Neural cell (in vitro differentiated cells): ENCODE data around the gene HPSE2.

Source experiments
- POLR2AphosphoS5 ChIP-seq: IDR thresholded peaks from 2 replicates; pipeline ENCODE4 v1.6.1; 2012
- TAF1 ChIP-seq: IDR thresholded peaks from 2 replicates; pipeline ENCODE4 v1.6.1; 2012; ENCODE audit warnings: low read depth
- TF ChIP-seq, protein P1 (sequence below): fragments of 450-650 bp; IDR thresholded peaks from 2 replicates; pipeline ENCODE4 v1.5.1; 2014; ENCODE audit warnings: antibody characterized with exemption, mild to moderate bottlenecking, moderate library complexity; ENCODE audit not compliant: poor library complexity, severe bottlenecking

DNA sequence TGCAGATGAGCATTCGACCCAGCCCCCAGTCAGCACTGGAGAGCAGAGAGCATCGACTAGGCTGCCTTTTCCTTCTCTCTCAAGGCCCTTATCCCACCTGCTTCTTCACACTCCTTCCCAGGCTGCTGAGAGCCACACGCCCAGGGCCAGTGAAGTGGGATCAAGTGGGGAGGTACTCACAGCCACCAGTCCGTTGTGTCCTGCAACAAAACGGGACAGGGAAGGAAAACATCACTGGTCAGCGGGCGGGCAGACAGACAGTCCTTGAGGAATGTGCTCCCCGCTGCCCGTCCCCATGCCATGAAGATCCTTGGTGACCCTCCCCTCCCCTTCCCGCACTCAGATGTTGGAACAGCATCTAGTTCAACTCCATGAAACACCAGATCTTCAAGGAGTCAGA lies 824.9 kb downstream of the HPSE2 start:
- no peak for TF ChIP-seq POLR2AphosphoS5
- TF ChIP-seq TAF1: no peak
- TF ChIP-seq, protein P1, sequence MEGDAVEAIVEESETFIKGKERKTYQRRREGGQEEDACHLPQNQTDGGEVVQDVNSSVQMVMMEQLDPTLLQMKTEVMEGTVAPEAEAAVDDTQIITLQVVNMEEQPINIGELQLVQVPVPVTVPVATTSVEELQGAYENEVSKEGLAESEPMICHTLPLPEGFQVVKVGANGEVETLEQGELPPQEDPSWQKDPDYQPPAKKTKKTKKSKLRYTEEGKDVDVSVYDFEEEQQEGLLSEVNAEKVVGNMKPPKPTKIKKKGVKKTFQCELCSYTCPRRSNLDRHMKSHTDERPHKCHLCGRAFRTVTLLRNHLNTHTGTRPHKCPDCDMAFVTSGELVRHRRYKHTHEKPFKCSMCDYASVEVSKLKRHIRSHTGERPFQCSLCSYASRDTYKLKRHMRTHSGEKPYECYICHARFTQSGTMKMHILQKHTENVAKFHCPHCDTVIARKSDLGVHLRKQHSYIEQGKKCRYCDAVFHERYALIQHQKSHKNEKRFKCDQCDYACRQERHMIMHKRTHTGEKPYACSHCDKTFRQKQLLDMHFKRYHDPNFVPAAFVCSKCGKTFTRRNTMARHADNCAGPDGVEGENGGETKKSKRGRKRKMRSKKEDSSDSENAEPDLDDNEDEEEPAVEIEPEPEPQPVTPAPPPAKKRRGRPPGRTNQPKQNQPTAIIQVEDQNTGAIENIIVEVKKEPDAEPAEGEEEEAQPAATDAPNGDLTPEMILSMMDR: no peak
